GM18870 (cell line): ENCODE measurements around the gene FMN2.

Experiments used
- ATAC-seq: cut with Tn5 transposase; IDR thresholded peaks from one replicate; pipeline ENCODE4 v1.9.1; 2021; ENCODE audit warnings: moderate library complexity; ENCODE audit not compliant: unreplicated experiment

FMN2 gene

GRCh38 chr1:240096974-240097373, 5.3 kb downstream of the FMN2 start:
- ATAC-seq: no peak

GRCh38 chr1:240098534-240098933, 6.9 kb downstream of the FMN2 start:
- no peak for ATAC-seq

DNA sequence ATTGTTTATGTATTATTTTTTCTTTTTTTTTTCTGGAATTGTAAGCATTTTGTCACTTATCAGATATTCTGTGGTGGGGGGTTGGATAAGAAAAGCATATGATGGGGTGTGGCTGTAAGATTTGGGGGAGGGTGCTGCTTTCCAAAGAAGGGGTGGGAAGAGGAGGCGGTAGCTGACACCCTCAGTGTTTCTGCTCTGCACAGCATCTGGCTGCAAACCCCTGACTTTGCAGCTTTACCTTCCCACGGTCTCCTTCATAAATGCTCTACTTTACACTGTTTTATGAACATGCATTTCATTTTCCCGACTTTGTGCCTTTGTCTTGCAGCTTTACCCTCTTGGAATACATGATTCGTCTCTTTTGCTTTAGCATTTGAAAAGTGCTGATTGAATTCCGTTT, 7.6 kb downstream of the FMN2 start:
- no peak for ATAC-seq

DNA sequence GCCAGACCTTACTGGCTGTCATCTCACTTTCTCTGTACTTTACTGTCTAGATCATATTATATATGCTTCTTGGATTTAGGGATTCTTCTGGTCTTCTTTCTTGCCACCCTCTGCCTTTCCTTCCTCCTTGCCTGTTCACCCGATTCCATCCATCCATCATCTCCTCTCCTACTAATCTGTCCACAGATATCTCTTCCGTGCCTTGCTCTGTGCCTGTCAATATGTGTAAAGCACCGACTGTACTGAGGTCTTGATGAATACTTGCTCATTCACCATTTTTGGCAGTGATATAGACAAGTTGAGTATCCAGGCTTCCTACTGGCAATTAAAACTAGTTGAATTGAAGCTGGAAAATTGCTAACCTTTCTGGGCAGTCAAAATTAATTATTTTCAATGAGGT, 8.1 kb downstream of the FMN2 start:
- no peak for ATAC-seq

DNA sequence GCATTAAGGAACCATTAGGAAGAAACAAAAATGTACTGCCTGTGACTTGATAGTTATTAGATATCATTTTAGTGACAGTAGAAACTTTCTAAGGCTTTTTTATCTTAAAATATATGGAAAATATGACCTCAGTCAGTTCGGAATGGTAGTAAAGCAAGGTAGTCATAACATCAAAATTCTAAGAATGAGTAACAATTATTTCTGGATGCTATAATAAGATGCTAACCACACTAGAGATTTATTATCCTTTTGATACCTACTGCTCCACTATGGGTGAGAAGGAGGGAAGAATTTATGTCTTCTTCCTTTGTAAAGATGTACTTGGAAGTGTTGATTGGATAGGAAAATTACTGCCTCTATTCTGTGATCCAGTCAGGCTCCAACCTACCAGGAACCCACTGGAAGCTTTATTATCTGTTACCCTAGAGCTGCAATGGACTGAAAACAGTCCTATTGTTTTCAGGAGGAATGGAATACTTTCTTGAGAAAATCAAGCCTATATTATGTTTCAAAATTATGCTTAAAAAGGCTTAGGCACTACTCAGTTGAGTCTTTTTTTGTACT, 8.8 kb downstream of the FMN2 start:
- ATAC-seq: no peak

GRCh38 chr1:240101306-240101705, 9.6 kb downstream of the FMN2 start:
- no peak for ATAC-seq

GRCh38 chr1:240101737-240102136, 10.1 kb downstream of the FMN2 start:
- no peak for ATAC-seq

- ATAC-seq: no peak
Observed at GRCh38 chr1:240104672-240105071, 13.0 kb downstream of the FMN2 start.

GRCh38 chr1:240107058-240107684, 15.5 kb downstream of the FMN2 start:
- no peak for ATAC-seq

DNA sequence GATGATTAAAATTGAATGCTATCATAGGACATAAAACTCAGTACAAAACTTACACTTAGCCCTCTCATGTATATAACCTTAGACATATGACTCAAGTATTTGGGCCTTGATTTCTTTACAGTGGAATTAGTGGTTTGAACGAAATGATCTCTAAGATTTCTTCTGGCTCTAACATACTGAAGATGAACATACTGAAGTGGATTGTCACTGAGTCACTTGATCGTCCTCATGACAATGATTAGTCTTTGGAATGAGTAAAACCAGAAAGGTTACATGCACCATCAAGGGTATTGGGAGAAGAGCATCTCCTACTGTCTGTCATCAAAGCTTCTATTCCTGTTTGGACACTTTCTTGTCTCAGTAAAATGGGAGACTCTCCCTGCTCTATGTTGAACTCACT, 17.4 kb downstream of the FMN2 start:
- ATAC-seq: no peak

- ATAC-seq: no peak
Observed at GRCh38 chr1:240109920-240110636, 18.4 kb downstream of the FMN2 start.

- ATAC-seq: no peak
Observed at GRCh38 chr1:240111558-240111957, 19.9 kb downstream of the FMN2 start.

GRCh38 chr1:240114222-240114621, 22.5 kb downstream of the FMN2 start:
- no peak for ATAC-seq

DNA sequence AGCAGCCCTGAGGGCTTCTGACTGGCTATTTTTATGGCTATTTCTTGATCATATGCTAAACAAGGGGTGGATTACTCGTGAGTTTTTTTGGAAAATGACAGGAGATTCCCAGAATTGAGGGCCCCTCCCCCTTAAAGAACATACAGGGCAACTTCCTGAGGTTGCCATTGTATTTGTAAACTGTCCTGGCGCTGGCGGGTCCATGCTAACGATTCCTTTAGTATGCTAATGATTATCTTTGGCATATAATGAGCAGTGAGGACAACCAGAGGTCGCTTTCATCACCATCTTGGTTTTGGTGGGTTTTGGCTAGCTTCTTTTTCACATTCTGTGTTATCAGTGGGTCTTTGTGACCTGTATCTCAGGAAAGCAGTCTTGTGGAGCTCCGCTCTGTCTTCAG, 24.1 kb downstream of the FMN2 start:
- ATAC-seq: no peak

DNA sequence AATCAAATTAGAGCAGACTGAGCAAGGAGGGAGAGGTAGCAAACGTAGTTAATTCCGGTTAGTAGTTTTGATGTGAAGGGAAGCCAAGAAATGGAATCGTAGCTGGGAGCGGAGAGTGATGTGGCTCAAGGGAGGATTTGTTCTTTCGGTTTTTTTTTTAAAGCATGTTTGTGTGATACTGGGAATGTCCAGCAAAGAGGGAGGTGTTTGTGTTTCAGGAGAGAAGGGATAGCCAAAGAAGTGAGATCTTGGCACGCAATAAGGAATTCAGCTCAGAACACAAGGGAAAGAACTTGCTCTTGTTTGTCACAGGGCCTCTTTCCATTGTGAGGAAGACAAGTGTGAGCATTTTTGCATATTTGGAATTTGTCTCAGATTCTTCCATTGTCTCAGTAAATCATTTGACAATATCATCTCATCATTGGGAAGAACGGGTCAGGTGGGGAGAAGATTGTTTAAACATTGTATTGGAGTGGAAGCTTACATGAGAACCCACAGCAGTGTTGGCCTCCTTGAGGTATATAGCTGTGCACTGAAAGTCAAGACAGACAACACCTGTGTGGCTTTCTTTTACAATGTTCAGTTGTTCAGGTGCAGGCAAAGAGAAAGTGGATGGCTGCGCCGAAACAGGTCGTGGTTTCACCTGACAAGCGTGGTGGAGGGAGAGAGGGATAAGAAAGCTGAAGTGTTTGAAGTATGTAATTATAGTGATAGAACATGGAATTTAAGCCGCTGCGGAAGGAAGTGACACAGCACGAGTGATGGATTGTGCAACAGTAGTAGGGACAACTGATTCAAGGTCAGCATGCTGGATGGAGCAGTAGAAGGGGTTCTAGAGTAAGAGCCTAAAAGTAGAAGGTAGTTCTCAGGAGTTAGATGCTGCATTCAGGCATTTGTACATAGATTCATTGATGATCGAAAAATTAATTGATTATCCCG, 25.4 kb downstream of the FMN2 start:
- ATAC-seq: no peak

GRCh38 chr1:240117930-240118329, 26.2 kb downstream of the FMN2 start:
- ATAC-seq: no peak

GRCh38 chr1:240122639-240123613, 31.2 kb downstream of the FMN2 start:
- ATAC-seq: no peak

- no peak for ATAC-seq
Observed at GRCh38 chr1:240126821-240127220, 35.1 kb downstream of the FMN2 start.

- ATAC-seq: no peak
Observed at GRCh38 chr1:240128366-240128765, 36.7 kb downstream of the FMN2 start.

DNA sequence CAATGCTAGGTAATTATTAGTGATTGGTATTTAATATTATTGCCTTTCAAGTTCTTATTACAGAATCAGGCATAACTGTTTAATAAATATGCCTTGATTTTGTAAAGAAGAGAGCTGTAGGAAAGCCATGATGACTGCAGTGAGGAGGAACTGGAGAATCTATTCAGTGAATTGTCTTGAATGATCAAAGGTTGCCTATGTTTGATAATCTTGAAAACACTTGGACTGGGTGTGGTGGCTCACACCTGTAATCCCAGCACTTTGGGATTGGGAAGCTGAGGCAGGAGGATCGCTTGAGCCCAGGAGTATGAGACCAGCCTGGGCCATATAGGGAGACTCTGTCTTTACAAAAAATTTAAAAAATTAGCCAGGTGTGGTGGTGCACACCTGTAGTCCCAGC, 42.4 kb downstream of the FMN2 start:
- no peak for ATAC-seq
